Activated T-helper 1 cell treated with Interleukin-2 at 50 U/mL for 16 hours (primary cell): ENCODE measurements around the gene NEK7.
"Not testable (repeated sequence)": the region's sequence is repeated elsewhere in the genome, so short reads cannot be mapped to it uniquely, and the experiment has no call there.

Experiments used
- DNase-seq: peaks from one replicate; pipeline ENCODE4 v3.0.0-alpha.2; 2020; ENCODE audit warnings: low read depth

Gene NEK7

GRCh38 chr1:198156745-198157240 is at the start of gene NEK7:
TSS of gene NEK7 (plus strand) at chr1:198156998. CDS start at chr1:198232581, 75,583 bp downstream.
- DNase-seq = peak; percentile 29

- no peak for DNase-seq
These were observed 49.7 kb upstream of the NEK7 start for GRCh38 chr1:198107091-198107501.

GRCh38 chr1:198108636-198109370 is 48.0 kb upstream of the NEK7 start:
- DNase-seq = no peak

- DNase-seq = no peak
These were observed 47.5 kb upstream of the NEK7 start for GRCh38 chr1:198109371-198109715.

GRCh38 chr1:198113342-198113750 is 43.5 kb upstream of the NEK7 start:
- no peak for DNase-seq

DNA sequence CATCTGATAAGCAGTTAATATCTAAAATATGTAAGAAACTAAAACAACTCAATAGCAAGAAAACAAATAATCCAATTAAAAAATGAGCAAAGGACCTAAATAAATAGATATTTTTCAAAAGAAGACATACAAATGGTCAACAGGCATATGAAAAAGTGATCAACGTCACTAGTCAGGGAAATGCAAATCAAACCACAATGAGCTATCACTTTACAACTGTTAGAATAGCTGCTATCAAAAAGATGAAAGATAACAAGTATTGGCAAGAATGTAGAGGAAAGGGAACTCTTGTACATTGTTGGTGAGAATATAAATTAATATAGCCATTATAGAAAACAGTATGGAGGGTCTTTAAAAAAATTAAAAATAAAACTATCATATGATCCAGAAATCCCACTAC is 40.7 kb upstream of the NEK7 start:
- DNase-seq = no peak

DNA sequence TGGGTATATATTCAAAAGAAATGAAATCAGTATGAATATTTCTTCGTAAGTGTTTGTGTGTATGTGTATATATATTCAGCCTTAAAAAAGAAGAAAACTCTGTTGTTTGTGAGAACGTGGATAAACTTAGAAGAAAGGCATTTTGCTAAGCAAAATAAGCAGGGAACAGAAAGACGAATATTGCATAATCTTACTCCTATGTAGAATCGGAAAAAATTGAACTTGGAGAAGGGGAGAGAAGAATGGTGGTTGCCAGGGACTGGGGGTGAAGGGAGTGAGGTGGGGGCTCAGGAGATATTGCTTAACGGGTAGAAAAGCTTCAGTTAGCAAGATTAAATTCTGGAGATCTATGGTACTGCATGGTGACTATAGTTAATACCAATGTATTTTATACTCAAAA is 40.3 kb upstream of the NEK7 start:
- DNase-seq = no peak

GRCh38 chr1:198117267-198117666 is 39.5 kb upstream of the NEK7 start:
- no peak for DNase-seq

GRCh38 chr1:198118134-198118533 is 38.7 kb upstream of the NEK7 start:
- DNase-seq = no peak

DNA sequence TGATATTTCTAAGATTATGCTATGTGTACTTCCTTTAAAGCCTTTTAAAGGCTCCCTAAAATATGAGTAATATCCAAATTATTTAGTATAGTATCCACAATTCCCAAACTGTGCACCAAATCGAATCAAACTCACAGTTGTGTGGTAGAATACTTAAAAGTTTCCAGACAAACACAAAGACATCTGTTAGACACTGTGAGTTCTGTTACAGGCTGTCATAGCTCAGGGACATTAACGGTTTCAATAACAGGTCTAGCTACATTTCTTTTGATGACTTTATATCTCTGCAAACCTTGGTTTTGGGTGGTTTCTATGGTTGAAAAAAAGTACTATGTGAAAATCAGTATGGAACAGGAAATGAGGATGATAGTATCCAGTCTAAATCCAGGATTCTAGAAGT is 36.9 kb upstream of the NEK7 start:
- no peak for DNase-seq

GRCh38 chr1:198121056-198121826 is 35.6 kb upstream of the NEK7 start:
- DNase-seq = no peak

GRCh38 chr1:198122693-198123092 is 34.1 kb upstream of the NEK7 start:
- no peak for DNase-seq

DNA sequence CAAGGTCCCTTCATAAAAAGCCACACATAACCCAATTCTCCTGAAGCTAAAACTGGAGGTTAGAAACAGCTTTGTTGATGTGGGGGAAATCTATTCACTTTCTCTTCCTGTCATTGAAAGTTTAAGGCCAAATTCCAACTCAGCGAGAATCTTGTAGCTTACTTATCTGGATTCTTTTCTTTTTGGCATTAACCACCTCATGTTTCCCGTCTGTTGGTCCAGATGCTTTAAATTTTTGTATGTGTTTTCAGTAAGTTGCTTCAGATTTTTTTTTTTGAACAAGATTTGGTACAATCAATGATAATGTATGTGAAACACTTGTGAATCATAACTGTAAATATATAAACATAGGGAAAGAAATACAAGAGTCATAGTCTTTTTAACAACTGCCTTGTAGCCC is 33.7 kb upstream of the NEK7 start:
- DNase-seq = no peak

- DNase-seq = no peak
These were observed 32.1 kb upstream of the NEK7 start for GRCh38 chr1:198124673-198125072.

DNA sequence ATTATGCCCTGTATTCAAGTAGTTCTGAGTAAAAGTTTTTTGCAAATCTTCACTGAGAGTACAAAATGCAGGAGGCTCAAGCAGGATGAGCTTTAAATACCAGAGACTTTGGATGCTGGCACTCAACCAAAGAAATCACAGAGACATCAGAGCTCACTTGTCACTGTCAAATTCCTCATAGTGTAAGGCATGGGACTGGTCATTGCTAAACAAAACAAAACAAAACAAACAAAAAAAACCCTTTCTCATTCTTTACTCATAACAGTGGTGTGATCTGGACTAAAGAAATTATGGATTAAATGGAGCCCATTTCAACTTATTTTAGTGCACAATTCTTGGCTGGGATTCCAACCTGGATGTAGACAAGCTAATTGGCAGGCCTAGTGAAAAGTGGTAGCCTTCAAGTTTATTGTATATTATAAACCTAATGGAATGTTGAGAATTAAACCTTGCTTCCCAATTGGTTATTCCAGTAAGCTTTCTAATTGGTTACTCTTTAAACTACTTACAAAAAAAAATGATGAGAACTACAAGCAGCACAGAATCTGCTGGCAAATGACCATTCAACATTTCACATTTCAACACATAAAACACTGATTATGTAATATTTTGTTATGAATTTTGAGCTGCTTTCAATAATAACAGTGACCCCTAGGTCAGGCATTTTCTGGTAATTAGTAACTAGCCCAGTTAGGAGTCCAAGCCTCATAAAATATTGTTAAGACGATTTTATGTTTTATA is 30.6 kb upstream of the NEK7 start:
- DNase-seq = no peak

GRCh38 chr1:198128533-198128932 is 28.3 kb upstream of the NEK7 start:
- DNase-seq = no peak

DNA sequence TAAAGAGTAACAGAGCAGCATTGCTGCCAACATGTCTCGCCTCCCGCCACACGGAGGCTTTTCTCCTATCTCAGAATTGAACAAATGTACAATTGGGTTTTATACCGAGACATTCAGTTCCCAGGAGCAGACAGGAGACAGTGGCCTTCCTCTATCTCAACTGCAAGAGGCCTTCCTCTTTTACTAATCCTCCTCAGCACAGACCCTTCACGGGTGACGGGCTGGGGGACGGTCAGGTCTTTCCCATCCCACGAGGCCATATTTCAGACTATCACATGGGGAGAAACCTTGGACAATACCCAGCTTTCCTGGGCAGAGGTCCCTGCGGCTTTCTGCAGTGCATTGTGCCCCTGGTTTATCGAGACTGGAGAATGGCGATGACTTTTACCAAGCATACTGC is 26.7 kb upstream of the NEK7 start:
- not testable (repeated sequence) for DNase-seq

- no peak for DNase-seq
These were observed 24.6 kb upstream of the NEK7 start for GRCh38 chr1:198132060-198132781.

- no peak for DNase-seq
These were observed 22.5 kb upstream of the NEK7 start for GRCh38 chr1:198134252-198134651.

DNA sequence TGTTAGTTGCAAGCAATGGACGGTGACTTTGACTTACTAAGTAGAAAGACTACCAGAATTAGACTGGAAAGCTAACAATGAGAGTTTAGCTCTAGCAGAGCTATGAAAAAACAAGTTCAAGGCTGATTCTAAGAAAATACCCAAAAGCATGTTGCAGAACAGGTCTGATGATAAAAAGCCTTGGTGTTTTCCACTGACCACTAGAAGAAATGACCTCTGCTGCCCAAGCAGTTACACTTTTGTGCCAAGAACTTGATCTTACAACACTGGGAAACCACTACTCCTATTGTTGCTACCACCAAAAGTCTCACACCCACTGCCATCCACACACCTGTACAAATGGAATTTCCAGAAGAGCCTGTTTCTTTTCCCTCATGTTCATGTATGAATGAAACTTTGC is 21.4 kb upstream of the NEK7 start:
- no peak for DNase-seq

DNA sequence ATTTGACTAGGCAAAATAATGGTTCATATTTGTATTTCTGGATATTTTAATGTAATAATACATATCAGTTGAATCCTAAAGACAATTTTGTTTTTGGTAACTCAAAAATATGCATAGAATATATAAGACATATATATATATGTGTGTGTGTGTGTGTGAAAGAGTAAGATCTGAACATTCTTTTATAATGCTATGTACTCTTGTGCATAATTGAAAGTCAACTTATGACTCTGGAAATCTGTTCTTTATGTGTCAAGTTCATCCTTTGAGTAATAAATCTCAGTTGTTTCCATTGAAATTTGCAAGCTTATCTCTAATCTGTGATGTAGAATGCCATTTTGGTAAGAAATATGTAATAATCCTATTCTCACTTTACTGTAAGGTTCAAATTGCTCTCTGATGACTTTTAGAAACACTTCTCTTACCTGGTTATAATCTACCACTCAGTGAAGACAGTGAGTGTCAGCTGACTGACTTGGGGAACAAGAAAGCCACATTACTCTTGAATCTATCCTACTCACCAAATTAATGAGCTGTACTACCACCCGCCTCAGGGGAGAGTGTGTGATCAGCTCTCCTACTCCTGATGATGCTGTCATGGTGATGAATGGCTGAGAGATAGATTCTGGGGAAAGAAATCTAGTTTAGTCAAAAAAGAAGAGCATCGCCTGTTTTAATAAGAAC is 15.0 kb upstream of the NEK7 start:
- DNase-seq = no peak

- no peak for DNase-seq
These were observed 13.0 kb upstream of the NEK7 start for GRCh38 chr1:198143797-198144196.
